Kidney capillary endothelial cell (primary cell): ENCODE results near the gene TFF3.

Experiments used
- DNase-seq: peaks from one replicate; pipeline ENCODE4 v3.0.0-alpha.2; 2018; ENCODE audit warnings: low spot score

TFF3 gene

GRCh38 chr21:42315296-42315891, at the start of gene TFF3:
Gene TFF3, minus strand, starts transcription at chr21:42315409. Its CDS starts 35 bp downstream, at chr21:42315374.
- no peak for DNase-seq

- no peak for DNase-seq
These were observed 49.2 kb upstream of the TFF3 start for GRCh38 chr21:42364304-42364865.

GRCh38 chr21:42363312-42363711, 48.1 kb upstream of the TFF3 start:
- DNase-seq = no peak

- no peak for DNase-seq
These were observed 47.5 kb upstream of the TFF3 start for GRCh38 chr21:42362700-42363099.

- no peak for DNase-seq
These were observed 47.0 kb upstream of the TFF3 start for GRCh38 chr21:42362198-42362597.

- no peak for DNase-seq
These were observed 46.1 kb upstream of the TFF3 start for GRCh38 chr21:42361286-42361685.

GRCh38 chr21:42360317-42360716, 45.1 kb upstream of the TFF3 start:
- DNase-seq = no peak

GRCh38 chr21:42358937-42359336, 43.7 kb upstream of the TFF3 start:
- no peak for DNase-seq

GRCh38 chr21:42358261-42358660, 43.1 kb upstream of the TFF3 start:
- DNase-seq = no peak

- no peak for DNase-seq
These were observed 42.1 kb upstream of the TFF3 start for GRCh38 chr21:42357307-42357706.

GRCh38 chr21:42356650-42357049, 41.4 kb upstream of the TFF3 start:
- no peak for DNase-seq

GRCh38 chr21:42356046-42356445, 40.8 kb upstream of the TFF3 start:
- no peak for DNase-seq

GRCh38 chr21:42353623-42354022, 38.4 kb upstream of the TFF3 start:
- DNase-seq = no peak

GRCh38 chr21:42352441-42353095, 37.4 kb upstream of the TFF3 start:
- DNase-seq = no peak

- no peak for DNase-seq
These were observed 36.6 kb upstream of the TFF3 start for GRCh38 chr21:42351626-42352440.

GRCh38 chr21:42350927-42351426, 35.8 kb upstream of the TFF3 start, which contains the start of gene TFF2:
Gene TFF2, minus strand, starts transcription at chr21:42350994. Its CDS starts 37 bp downstream, at chr21:42350957.
- no peak for DNase-seq

GRCh38 chr21:42350318-42350910, 35.2 kb upstream of the TFF3 start:
- DNase-seq = no peak

GRCh38 chr21:42349420-42350317, 34.5 kb upstream of the TFF3 start:
- no peak for DNase-seq

- no peak for DNase-seq
These were observed 33.6 kb upstream of the TFF3 start for GRCh38 chr21:42348762-42349161.

- DNase-seq = no peak
These were observed 32.6 kb upstream of the TFF3 start for GRCh38 chr21:42347601-42348327.
